ENCODE data around the gene PAH.

DNA sequence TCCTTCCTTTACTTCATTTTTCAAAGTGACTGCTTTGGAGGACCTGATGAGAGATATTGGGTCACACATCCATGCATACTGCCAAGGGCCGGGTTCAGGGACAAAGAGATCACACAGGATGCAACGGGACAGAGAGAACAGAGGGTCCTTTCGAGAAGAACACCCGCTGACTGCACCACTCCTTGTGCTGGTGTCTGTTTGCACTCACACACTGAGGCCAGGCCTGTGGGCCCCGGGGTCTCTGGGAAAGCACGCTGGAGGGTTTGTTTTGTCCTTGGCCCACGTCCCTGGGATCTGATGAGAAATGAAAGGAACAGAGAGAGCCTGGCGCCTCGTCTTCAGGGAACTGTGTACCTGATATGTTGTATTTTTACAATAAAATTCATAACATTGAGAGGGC is 42.2 kb downstream of the PAH start:
- TF ChIP-seq, protein P1, sequence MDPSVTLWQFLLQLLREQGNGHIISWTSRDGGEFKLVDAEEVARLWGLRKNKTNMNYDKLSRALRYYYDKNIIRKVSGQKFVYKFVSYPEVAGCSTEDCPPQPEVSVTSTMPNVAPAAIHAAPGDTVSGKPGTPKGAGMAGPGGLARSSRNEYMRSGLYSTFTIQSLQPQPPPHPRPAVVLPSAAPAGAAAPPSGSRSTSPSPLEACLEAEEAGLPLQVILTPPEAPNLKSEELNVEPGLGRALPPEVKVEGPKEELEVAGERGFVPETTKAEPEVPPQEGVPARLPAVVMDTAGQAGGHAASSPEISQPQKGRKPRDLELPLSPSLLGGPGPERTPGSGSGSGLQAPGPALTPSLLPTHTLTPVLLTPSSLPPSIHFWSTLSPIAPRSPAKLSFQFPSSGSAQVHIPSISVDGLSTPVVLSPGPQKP (IDR thresholded peaks at IDR 0.05; ENCODE audit: low read depth, low read length): no peak
- TF ChIP-seq, protein P2, sequence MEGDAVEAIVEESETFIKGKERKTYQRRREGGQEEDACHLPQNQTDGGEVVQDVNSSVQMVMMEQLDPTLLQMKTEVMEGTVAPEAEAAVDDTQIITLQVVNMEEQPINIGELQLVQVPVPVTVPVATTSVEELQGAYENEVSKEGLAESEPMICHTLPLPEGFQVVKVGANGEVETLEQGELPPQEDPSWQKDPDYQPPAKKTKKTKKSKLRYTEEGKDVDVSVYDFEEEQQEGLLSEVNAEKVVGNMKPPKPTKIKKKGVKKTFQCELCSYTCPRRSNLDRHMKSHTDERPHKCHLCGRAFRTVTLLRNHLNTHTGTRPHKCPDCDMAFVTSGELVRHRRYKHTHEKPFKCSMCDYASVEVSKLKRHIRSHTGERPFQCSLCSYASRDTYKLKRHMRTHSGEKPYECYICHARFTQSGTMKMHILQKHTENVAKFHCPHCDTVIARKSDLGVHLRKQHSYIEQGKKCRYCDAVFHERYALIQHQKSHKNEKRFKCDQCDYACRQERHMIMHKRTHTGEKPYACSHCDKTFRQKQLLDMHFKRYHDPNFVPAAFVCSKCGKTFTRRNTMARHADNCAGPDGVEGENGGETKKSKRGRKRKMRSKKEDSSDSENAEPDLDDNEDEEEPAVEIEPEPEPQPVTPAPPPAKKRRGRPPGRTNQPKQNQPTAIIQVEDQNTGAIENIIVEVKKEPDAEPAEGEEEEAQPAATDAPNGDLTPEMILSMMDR (IDR thresholded peaks at IDR 0.05): no peak
- TF ChIP-seq JUN (IDR thresholded peaks at IDR 0.05): no peak
- TF ChIP-seq EP300 (IDR thresholded peaks at IDR 0.05): no peak
- no peak for TF ChIP-seq POLR2A (IDR thresholded peaks at IDR 0.05; ENCODE audit: low read length)
- TF ChIP-seq, protein P3, sequence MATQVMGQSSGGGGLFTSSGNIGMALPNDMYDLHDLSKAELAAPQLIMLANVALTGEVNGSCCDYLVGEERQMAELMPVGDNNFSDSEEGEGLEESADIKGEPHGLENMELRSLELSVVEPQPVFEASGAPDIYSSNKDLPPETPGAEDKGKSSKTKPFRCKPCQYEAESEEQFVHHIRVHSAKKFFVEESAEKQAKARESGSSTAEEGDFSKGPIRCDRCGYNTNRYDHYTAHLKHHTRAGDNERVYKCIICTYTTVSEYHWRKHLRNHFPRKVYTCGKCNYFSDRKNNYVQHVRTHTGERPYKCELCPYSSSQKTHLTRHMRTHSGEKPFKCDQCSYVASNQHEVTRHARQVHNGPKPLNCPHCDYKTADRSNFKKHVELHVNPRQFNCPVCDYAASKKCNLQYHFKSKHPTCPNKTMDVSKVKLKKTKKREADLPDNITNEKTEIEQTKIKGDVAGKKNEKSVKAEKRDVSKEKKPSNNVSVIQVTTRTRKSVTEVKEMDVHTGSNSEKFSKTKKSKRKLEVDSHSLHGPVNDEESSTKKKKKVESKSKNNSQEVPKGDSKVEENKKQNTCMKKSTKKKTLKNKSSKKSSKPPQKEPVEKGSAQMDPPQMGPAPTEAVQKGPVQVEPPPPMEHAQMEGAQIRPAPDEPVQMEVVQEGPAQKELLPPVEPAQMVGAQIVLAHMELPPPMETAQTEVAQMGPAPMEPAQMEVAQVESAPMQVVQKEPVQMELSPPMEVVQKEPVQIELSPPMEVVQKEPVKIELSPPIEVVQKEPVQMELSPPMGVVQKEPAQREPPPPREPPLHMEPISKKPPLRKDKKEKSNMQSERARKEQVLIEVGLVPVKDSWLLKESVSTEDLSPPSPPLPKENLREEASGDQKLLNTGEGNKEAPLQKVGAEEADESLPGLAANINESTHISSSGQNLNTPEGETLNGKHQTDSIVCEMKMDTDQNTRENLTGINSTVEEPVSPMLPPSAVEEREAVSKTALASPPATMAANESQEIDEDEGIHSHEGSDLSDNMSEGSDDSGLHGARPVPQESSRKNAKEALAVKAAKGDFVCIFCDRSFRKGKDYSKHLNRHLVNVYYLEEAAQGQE (IDR thresholded peaks at IDR 0.05): no peak
- TF ChIP-seq RAD21 (conservative IDR thresholded peaks at IDR 0.05 in 1 of 2, IDR thresholded peaks at IDR 0.05 in 1 of 2): no peak
- TF ChIP-seq RFX5 (IDR thresholded peaks at IDR 0.05): no peak
- TF ChIP-seq NPAS2 (CRISPR knock-in tag; IDR thresholded peaks at IDR 0.05; ENCODE audit: borderline replicate concordance): no peak
- no peak for TF ChIP-seq RNF2 (IDR thresholded peaks at IDR 0.05; ENCODE audit: borderline replicate concordance, low read depth)
- TF ChIP-seq, protein P4, sequence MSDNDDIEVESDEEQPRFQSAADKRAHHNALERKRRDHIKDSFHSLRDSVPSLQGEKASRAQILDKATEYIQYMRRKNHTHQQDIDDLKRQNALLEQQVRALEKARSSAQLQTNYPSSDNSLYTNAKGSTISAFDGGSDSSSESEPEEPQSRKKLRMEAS (IDR thresholded peaks at IDR 0.05): no peak
- TF ChIP-seq KDM1A (IDR thresholded peaks at IDR 0.05; ENCODE audit: low read depth): no peak
- TF ChIP-seq CHD2 (IDR thresholded peaks at IDR 0.05; ENCODE audit: low read length, partially characterized antibody): no peak
